NCI-H1417 treated with DMSO at 0.1 percent for 48 hours (cell line): ENCODE results near the gene SMC1B.
"Not testable (repeated sequence)": the region's sequence is repeated elsewhere in the genome, so short reads cannot be mapped to it uniquely, and the experiment has no call there.

ENCODE experiments used
- DNase-seq: peaks from one replicate; lab custom pipeline; 2025; lab: John Stamatoyannopoulos, UW

The SMC1B gene

DNA sequence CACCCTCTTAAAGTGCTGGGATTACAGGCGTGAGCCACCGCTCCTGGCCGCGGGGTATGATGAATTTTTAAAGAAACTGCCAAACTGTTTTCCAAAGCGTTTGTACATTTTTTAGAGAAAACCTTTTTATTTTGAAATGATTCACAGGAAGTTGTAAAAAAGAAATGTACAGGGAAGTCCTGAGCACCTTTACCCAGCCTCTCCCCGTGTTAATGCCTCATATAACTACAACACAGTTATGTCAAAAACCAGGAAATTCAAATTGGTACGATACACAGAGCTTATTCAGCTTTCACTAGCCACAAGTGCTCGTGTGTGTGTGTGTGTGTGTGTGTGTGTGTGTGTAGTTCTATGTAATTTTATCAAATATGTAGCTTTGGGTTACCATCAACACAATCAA, 110.6 kb downstream of the SMC1B start:
- DNase-seq = no peak

DNA sequence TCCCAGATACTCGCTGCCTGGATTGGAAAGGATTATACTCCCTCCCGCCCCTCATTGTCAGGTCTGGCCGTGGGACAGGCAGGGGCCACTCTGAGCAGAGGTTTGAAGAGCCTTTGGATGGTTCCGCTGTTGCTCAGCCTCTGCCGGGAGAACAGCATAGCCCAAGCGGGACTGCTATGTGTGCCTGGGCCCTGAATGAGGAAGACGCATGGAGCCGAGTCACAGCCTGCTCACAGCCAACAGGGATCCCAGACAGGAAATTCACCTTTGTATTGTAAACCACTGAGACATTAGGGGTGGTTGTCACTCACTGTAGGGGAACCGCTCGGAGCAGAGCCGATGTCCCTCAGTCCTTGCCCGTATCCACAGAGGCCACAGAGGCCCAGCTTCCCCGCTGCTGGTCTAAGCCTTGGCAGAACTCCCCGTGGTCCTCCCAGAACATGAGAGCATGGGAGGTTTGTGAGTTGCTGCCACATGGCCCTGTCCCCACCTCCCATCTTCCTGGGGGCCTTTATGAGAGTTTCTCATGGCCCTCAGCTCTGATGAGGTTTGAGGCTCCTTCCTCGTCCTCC, 114.4 kb downstream of the SMC1B start:
- no peak for DNase-seq

DNA sequence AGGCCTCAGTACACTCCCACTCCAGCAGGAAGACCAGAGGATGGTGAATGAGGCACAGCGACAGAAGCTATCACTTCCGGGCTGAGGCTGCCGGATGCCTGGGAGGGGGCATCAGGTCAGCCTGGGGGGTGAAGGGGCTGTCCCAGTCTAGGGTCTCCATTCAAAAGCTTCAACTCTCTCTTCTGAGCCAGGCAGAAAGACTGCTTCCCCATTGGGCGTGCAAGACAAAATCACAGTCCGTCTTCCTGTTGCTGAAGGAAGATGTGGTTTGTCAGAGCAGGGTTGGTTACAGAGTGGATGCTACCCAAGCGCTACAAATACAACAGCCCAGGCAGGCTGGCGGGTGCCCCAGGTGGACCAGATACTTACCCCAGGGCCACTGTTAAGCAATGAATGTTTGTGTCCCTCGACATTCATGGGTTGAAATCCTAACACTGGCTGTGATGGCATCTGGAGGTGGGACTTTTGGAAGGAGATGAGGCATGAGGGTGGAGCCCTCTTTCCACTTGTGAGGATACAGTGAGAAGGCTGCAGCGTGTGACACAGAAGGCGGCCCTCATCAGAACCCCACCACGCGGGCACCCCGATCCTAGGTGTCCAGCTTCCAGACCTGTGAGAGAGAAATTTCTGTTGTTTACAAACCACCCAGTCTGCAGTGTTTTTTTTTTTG, 116.6 kb downstream of the SMC1B start:
- no peak for DNase-seq

DNA sequence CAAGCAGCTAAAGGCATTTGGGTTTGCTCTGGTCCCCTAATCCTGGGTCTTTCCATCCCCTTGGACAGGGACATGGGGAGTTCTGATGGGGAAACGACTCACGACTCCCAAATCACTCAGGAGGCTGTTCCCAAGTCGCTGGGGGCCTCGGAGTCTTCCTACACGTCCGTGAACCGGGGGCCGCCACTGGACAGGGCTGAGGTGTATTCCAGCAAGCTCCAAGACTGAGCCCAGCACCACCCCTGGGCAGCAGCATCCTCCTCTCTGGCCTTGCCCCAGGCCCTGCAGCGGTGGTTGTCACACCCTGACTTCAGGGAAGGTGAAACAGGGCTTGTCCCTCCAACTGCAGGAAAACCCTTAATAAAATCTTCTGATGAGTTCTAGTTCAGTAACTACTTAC, 117.9 kb downstream of the SMC1B start:
- no peak for DNase-seq

DNA sequence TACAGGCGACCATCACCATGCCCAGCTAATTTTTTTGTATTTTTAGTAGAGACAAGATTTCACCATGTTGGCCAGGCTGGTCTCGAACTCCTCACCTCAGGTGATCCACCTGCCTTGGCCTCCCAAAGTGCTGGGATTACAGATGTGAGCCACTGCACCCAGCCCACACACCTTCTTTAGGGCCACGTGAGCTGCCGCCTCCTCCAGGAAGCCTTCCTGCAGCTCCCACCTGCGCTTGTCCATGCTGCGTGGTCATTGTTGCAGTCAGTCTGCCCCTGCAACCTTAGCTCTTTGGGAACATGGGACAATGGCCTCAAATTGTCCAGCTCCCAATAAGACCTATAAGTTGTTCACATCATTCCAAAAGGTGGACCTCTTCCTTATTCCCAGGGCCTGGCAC, 118.4 kb downstream of the SMC1B start:
- DNase-seq = not testable (repeated sequence)
